Measurements from ENCODE around the gene CHD1L.
"Not testable (repeated sequence)": the region's sequence is repeated elsewhere in the genome, so short reads cannot be mapped to it uniquely, and the experiment has no call there.

The CHD1L gene

DNA sequence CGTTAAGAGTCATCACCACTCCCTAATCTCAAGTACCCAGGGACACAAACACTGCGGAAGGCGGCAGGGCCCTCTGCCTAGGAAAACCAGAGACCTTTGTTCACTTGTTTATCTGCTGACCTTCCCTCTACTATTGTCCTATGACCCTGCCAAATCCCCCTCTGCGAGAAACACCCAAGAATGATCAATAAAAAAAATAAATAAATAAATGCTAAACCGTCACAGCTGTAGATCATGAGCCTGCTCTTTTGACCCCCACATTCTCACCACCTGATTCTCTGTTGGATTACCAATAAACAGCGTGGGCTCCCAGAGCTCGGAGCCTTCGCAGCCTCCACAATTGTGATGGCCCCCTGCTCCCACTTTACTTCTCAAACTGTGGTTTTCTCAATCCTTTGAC is 8.6 kb upstream of the CHD1L start:
- not testable (repeated sequence) for DNase-seq

DNA sequence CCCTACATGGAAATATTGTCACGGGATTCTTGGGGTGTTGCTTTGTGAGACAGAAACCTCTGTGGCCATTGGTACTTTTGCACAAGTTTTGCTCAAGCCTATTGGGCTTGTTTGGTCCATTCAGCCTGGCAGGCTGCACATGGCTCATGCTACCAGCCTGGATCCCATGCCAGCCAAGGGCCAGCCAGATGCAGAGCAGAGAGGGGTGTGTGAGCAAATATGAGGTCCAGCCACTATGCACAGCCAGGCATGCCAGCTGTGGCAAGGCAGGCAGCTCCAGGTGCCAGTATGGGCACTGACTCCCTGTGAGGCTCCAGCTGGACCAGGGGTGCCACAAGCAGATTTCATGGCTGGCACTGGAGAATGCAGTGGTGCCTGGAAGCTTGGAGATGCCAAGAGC is 6.7 kb upstream of the CHD1L start:
- DNase-seq: no peak

DNA sequence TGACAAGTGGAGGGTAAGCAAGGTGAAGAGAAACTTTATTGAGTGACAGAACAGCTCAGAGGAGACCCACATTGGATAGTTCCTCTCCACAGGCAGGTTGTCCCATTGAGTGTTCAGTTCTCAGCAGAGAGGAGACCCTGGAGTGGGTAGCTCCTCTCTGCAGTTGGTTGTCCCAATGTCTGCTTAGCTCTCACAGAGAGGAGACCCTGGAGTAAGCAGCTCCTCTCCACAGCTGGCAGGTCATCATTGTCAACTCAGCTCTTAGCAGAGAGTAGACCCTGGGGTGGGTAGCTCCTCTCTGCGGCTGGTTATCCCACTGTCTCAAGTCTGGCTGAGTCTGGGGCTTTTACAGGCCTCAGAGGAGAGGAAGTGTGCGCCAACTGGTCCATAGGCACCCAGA is 6.0 kb upstream of the CHD1L start:
- DNase-seq: no peak

DNA sequence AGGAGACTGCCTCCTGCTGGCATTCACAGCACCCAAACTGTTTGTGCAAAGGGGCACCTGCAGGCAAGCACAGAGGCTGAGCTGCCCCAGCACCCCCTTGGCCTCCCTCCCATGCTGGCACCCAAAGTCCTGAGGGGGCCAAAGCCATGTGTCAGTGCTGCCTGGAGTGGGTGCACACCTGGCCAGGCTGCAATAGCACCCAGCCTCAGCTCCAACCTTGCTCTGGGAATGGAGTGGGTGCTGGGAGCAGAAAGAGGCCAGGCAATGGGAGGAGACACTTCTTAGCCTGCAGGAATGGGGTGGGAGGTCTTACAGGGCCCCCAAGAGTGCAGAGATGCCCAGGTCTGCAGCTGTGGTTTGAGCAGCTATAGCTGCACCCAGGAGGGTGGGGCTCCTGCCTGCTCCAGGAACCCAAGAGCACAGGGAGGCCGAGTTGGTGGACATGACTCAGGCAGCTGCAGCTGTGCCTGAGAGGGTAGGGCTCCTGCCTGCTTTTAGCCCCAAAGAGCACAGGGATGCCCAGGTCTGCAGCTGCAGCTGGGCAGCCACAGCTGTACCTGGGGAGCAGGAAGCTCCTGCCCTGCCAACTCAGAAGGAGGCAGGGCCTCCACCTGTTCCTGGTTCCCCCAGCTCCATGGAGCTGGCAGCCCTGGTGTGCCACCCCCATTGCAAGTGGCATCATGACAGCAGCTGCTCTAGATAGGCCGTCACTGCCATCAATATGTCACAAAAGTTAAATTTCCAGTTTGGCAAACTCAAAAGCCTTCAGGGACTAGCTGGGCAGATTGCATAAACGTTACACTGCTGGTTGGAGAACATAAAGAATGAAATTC is 5.3 kb upstream of the CHD1L start:
- DNase-seq: no peak

DNA sequence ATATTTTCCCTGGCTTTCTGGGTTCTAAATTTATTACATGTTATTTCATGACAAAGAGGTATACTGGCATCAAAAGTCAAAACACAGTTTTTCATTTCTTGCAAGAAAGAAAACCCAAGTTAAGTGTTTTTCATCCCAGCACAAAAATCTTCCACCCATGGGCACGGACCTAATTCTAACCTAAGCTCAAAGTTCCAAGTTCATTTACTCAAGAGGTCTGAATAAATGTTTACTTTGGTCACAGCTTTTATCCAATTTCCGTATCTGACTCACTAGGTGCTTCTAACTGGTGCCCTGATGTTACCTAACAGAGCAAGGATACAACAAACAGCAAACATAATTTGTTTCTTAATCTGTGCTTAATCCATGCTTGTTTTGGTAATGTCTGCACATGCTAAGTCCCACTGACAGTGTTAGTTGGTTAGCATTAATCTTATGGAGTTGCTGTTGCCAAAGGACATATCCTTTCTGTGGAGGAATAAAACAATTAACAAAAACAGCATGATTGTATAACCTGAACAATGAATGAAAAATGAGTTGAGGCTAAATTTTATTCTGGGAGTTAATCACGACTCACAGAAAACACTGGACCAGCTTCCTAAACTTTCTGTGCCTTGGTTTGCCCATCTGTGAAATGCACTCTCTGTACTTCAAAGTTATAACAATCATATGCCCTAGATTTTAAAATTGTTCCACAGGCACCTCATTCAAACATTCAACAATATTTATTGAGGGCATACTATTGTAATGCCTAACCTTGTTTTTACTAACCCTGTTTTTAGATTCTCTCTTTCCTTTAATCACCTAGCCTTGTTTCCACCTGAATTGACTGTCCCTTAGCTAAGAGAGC is 4.2 kb upstream of the CHD1L start:
- DNase-seq: no peak

DNA sequence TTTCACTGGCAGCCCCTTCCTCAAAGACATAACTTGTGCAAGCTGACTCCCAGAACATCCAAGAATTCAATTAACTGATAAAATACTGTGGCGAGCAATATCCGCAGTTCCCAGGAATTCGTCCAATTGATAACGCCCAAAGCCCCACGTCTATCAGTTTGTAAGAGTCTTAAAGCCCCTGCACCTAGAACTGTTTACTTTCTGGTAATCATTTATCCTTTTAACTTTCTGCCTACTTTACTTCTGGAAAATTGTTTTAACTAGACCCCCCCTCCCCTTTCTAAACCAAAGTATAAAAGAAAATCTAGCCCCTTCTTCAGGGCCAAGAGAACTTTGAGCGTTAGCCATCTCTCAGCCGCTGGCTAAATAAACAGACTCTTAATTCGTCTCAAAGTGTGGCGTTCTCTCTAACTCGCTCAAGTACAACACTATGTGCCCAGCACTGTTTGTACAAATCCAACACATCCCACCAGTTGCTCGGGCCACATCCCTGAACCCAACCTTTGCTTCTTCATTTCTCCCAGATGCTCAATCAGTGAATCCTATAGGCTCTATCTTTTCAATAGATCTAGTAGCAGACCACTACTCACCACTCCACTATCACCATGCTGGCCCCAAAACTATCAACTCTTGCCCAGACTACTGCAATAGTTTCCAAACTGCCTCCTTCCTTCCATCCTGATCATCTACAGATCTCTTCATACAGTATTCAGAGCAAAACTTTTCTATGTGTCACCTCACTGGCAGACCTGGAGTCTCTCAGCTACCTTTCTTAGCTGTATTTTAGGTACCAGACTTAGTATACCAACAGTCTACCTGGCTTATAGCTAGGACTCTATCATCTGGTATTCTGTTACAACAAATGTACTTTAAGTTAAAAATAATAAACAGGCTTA is 3.3 kb upstream of the CHD1L start:
- DNase-seq: no peak

DNA sequence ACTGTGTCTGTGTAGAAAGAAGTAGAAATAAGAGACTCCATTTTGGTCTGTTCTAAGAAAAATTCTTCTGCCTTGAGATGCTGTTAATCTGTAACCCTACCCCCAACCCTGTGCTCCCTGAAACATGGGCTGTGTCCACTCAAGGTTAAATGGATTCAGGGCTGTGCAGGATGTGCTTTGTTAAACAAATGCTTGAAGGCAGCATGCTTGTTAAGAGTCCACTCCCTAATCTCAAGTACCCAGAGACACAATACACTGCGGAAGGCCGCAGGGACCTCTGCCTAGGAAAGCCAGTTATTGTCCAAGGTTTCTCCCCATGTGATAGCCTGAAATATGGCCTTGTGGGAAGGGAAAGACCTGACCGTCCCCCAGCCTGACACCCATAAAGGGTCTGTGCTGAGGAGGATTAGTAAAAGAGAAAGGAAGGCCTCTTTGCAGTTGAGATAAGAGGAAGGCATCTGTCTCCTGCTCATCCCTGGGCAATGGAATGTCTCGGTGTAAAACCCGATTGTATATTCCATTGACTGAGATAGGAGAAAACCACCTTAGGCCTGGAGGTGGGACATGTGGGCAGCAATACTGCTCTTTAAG is 2.3 kb upstream of the CHD1L start:
- DNase-seq: not testable (repeated sequence)

DNA sequence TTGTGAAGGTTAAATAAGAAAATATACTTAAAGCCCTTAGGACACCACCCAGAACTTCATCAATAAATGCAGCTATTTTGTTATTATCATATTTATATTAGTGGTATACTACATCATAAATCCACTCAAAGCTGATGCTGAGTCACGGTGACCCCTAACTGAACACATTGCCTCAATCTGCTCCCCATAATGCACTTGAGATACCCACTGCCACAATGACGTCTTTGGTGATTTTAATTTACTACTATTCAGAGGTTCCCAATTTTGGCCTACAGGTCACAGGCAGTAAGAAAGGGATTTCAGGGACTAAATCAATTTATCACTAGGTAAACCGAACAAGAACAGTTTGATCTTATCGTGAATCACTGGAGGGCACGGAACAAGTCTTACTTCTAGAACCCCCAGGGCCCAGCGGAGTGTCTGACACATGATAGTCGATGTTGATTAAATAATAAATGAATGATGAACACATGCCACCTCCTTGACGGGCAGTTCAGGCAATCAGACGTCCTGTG is 493 bp upstream of the CHD1L start:
- DNase-seq: no peak

DNA sequence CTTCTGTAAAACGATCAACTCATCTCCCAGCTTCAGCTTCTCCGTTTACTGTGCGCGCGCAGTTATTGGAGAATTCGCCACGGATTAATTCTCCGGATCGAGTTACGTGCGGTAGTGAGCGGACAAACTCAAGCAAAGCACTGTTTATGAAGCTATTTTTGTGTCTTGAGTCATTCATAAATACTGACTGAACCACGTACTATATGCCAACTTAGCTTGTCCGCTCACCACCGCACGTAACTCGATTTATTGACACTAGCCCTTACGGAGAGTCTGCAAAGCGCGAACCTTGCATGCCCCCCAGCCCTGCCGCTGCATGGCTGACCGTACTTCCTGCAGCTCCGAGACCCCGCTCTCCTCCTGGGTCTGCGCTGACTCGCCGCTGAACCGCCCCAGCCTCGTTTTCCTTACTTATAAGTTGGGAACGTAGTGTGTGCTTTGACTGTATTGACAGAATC is 773 bp downstream of the CHD1L start:
- DNase-seq: peak in 6 of 14 donors; percentile 29 to 74 (median 55)

DNA sequence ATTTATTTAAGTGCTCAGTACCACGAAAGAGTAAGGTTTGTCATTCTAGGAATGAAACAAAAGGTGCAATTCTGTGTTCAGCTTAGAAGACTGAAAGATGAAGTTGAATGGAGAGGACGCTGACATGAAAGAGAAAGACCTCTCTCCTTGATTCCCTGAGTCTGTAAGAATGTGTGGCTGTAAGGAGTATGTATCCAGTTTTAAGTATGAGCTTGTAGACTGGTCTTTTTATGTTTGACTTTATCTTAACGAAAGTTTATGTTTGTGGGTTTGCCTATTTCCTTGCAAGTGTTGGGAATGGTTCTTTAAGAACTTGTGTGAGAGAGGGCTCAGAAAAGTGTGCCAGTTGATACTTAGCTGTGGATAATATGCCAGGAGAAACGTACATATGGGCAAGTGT is 1.4 kb downstream of the CHD1L start:
- peak in 1 of 14 donors; percentile 16 for DNase-seq

DNA sequence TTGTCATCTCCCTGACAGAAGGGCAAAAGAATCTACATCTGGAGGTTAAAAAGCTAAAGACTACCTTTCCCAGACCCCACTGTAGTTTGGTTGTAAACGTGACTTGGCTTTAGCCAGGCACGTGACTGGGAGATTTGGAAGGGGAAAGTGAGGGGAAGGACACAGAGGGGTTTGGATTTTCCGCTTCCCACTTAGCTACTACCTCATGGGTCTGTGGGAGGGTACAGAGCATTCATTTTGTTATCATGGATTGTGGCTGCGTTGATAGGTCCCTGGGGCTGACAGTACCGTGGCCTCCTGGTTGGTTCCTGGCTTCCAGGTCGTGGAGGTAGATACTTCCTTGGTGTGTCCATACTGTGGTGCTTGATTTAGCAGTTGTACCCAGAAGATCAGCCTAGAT is 2.6 kb downstream of the CHD1L start:
- no peak for DNase-seq

DNA sequence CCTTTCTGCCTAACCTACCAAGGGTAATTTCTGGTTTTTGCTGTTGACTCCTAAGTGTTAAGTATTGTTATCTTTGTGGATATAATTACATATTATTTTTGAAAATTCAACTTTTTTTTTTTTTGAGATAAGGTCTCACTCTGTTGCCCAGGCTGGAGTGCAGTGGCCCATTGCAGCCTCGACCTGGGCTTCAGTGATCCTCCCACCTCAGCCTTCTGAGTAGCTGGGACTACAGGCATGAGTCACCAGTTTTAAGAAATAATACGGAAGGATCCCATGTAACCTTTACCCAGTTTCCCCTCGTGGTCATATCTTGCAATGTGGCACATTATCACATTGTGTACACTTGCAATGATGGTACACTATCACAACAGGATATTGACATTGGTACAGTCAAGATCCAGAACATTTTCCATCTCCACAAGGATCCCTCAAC is 3.1 kb downstream of the CHD1L start:
- no peak for DNase-seq

DNA sequence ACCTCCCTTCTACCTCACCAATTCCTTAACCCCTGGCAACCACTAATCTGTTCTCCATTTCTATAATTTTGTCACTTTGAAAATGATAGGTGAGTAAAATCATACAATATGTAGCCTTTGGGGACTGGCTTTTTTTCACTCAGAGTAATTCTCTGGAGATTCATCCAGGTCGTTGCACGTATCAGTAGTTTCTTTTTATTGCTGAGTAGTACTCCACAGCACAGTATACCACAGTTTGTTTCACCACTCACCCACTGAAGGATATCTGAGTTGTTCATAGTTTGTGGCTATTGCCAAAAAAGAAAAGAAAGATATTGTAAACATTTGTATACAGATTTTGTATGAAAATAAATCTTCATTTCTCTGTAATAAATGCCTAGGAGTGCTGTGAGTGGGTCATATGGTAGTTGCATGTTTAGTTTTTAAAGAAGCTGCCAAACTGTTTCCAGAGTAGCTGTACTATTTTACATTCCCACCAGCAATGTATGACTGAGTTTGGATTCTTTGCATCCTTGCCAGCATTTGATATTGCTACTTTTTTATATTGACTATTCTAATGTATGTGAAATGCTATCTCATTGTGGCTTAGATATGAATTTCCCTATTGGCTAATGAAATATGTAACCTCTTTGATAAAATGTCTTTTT is 3.7 kb downstream of the CHD1L start:
- DNase-seq: no peak

DNA sequence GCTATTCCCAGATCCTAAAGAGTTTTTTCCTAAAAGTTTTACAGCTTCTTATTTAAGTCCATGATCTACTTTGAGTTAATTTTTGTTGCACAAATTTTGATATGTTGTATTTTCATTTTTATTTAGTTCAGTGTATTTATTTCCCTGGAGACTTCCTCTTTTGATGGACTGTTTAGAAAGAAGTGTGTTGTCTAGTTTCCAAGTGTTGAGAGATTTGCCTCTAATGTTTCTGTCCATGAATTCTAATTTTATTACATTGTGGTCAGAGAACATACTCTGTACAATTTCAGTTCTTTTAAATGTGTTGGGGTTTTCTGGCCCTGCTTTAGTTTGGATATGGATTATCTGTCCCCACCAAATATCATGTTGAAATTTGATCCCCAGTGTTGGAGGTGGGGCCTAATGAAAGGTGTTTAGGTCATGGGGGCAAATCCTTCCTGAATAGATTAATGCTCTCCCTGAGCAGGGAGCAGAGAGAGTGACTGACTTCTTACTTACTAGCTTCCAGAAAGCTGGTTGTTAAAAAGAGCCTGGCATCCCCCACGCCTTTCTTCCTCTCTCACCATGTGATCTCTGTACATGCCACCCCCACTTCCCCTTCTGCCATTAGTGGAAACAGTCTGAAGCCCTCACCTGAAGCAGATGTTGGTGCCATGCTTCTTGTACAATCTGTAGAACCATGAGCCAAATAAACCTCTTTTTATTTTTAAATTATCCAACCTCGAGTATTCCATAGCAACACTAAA is 4.6 kb downstream of the CHD1L start:
- peak in 1 of 14 donors; percentile 16 for DNase-seq

DNA sequence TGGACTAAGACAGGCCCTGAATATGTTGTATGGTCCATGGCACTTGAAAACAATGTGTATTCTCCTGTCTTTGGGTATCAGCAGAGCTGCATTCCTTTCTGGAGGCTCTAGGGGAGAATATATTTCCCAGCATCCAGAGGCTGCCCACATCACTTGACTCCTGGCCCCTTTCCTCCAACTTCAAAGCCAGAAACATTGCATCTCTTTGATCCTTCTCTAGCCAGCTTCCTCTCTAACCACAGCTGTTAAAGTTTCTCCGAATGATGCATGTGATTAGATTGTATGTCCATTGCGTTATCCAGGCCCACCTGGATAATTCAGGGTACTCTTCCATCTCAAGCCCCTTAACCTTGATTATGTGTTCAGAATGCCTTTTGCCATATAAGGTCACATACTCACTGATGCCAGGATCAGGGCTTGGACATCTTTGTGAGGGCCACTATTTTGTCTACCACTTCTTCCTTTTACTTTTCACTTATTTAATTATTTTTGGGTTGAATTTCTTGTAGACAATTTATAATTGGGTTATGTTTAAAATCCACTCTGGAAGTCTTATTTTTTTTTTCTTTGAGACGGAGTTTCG is 5.3 kb downstream of the CHD1L start:
- no peak for DNase-seq

DNA sequence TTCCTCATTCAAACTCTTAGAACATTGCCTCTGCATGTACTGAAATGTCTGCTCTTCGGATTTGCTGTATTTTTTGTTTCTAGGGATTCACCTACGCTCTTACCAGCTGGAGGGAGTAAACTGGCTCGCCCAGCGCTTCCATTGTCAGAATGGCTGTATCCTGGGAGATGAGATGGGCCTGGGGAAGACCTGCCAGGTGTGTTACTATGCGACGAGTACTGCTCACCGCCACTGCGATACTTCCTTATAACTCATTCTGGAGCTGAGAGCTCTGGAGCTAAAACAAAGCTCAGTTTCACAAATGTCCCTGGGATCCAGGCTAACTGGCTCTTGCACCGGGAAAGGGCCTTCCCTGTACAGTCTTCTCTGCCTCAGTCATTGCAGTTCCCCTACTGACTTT is 10.1 kb downstream of the CHD1L start:
- peak in 1 of 14 donors; percentile 1 for DNase-seq

DNA sequence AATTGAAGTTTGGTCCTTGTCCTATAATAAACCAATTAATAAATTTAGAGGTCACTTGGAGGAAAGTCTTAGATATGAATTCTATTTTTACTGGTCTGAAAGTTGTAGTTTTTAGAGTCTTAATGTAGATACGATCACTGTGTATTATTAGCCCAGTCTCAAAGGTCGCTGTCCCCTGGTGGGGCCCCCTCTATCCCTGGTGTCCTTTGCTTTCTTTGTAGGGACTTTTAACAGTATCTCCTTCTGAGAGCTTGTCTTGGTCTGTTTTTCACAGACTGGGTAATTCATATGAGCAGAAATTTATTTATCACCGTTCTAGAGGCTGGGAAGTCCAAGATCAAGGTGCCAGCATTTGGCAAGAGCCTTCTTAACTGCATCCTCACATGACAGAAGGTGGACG is 18.5 kb downstream of the CHD1L start:
- no peak for DNase-seq

DNA sequence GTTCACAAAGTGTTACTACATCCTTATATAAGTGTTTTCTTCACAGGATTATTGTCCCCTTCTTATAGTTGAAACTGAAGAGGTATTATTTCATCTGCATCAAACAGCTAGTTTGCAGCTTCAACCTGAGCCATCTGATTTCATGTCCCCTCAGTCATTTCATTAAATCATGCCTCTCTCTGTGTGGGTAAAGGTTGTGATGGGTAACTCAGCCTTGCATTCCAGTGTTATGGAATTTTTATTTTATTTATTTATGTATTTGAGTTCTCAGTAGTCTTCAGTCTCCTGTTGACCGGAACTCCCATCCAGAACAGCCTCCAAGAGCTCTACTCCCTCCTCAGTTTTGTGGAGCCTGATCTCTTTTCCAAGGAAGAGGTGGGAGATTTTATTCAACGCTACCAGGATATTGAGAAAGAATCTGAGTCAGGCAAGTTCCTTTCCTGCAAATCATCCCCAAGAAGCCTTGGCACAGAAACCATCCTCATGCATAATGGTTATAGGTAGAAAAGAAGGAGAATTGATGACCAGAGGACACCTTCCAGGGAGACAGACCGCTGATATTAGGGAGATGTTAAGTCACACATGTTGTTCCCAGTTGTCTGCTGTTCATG is 21.8 kb downstream of the CHD1L start:
- no peak for DNase-seq

DNA sequence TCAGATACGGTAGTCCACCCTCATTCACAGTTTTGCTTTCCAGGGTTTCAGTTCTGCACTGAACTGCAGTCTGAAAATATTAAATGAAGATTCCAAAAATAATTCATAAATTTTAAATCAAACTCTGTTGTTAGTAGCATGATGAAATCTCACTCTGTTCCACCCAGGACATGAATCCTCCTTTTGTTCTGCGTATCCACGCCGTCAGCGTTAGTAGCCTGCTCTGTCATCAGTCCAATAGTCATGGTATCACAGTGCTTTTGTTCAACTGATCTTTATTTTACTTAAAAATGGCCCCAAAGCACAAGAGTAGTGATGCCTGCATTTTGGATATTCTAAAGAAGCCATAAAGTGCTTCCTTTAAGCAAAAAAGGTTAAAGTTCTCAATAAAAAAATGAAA is 23.9 kb downstream of the CHD1L start:
- DNase-seq: peak in 6 of 14 donors; percentile 2 to 36 (median 18)

DNA sequence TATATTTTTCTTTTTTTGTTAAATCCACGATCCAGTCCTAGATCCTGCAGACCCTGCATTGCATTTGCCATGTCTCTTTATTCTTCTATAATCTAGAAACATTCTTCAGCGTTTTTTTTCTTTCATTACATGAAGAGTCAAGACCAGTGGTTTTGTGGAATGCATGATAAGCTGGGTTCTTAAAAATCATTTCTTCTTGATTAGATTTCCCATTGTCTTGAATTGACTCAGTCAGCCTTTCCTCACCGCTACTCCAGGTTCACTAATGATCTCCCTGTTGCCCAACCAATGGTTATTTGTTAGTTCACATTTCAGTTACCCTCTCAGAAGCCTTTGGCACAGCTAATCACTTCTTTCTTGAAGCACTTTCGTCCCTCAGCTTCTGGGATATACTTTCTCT is 25.2 kb downstream of the CHD1L start:
- no peak for DNase-seq

All from C1 segment of cervical spinal cord (tissue), 14 donors.